T-helper 22 cell (primary cell): ENCODE measurements around the gene ZNF207.
"Not testable (repeated sequence)": the region's sequence is repeated elsewhere in the genome, so short reads cannot be mapped to it uniquely, and the experiment has no call there.

Source experiments
- DNase-seq: peaks from one replicate; pipeline ENCODE4 v3.0.0-alpha.2; 2020; ENCODE audit warnings: low read depth

The ZNF207 gene

GRCh38 chr17:32388128-32388527, 38.2 kb downstream of the ZNF207 start:
- not testable (repeated sequence) for DNase-seq

- DNase-seq: no peak
Observed at GRCh38 chr17:32388613-32389459, 38.9 kb downstream of the ZNF207 start.

GRCh38 chr17:32393904-32394303, 43.9 kb downstream of the ZNF207 start:
- DNase-seq: no peak

- no peak for DNase-seq
Observed at GRCh38 chr17:32396343-32396742, 46.4 kb downstream of the ZNF207 start.

- DNase-seq: no peak
Observed at GRCh38 chr17:32398946-32399345, 49.0 kb downstream of the ZNF207 start.

GRCh38 chr17:32410085-32410484, 60.1 kb downstream of the ZNF207 start:
- DNase-seq: not testable (repeated sequence)

- no peak for DNase-seq
Observed at GRCh38 chr17:32426894-32427293, 76.9 kb downstream of the ZNF207 start.

- no peak for DNase-seq
Observed at GRCh38 chr17:32429598-32429997, 79.6 kb downstream of the ZNF207 start.
